GM19239 (cell line): ENCODE measurements around the gene ZDHHC7.
"Not testable (repeated sequence)": the region's sequence is repeated elsewhere in the genome, so short reads cannot be mapped to it uniquely, and the experiment has no call there.

ENCODE experiments used
- DNase-seq: peaks from one replicate; pipeline ENCODE4 v3.0.0; 2011; ENCODE audit warnings: low spot score; ENCODE audit not compliant: insufficient read length
- FAIRE-seq: peaks from 2 replicates; lab custom pipeline; 2011; peaks lifted over from hg19 to GRCh38; lab: Jason Lieb, UNC

ZDHHC7 gene

GRCh38 chr16:85045641-85046471 is 34.5 kb upstream of the ZDHHC7 start:
- FAIRE-seq (no peak), DNase-seq (no peak)

DNA sequence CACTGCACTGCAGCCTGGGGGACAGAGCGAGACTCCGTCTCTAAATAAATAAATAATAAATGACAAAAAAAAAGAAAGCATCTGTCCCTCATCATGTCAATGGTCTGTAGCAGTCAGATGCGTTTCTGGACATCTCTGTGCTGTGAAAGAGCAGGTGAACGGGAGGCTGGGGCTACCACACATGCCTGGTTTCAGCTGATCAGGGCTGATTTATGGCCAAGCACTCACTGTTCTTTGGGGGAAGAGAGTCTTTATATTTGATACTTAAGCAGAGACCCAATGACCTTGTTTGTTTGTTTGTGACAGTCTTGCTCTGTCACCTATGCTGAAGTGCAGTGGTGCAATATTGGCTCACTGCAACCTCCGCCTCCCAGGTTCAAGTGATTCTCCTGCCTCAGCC is 33.7 kb upstream of the ZDHHC7 start:
- DNase-seq (no peak), FAIRE-seq (no peak)

DNA sequence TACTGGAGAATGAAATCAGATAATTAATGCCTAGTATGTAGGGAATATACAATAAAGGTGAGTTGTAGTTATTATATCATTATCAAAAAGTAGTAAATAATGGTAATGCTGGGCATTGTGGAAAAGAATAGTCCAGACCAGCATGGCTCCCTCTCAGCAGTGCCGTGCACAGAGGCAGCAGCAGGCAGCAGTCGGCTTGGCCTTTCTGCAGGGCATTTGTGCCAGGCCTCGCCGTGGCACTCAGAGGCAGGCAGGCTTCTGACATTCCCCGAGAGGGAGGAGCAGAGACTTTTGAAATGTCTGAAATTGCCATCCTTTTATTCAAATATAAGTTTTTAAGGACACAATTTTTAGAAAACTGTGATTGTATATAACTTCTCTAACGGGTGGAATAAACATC is 31.3 kb upstream of the ZDHHC7 start:
- DNase-seq (no peak), FAIRE-seq (no peak)

DNA sequence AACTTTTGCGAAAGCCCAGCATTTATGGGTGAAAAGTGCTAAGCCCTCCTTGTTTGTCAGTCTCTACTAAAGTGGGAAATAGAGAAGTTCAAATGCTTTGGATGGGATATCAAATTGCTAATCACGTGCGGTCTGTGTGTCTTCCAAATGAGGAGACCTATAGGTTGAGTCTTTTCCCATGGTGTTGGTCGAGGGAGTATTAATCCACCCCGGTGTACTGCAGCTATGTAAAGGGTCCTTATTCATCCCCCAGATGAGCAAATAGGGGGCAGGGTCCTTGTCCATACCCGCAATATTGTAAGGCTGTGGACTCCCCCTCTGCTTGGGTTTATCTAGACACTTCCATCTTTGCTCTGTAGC is 30.8 kb upstream of the ZDHHC7 start:
- no peak for DNase-seq
- no peak for FAIRE-seq

DNA sequence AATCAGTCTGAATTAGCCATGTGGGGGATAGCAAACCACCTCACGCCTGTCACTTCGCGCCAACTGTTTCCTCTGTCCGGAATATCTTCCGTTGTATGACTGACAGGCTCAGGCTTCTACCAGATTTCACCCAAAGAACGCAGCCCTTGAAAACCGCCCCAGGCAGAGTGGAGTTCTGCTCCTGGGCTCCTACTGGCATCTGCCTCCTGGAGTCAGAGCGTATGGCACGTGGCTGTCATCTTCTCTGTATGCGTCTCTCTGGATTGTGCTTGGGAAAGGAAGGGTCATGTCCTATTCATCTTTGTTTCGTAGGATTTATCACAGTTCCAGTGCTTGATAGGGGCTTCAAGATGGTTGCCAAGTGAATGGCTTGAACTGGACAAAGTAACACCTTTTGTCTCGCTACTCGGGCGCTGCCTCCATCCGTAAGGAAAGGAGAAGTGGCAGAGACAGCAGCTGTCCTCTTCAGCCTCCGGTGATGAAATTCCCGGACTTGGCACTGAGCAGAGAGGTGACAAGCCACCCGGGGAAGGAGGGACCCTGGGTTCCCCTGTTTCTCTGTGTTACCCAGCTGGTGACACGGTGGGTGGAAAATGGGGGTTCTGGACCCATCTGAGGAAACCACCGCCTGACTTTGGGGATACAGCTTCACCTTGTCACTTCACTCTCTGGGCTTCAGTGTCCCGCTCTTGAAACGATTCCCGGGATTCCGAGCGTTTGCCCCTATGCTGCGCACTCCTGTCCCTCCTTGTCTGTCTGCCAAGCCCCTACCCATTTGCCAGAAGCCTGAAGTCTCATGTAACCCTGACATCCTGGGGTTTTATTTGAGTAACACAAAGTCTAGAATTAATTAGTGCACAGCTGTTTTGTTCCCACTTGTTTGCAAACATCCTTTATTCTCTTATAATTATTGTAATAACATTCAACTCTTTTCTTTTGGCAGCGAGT is 30.2 kb upstream of the ZDHHC7 start:
- no peak for FAIRE-seq

DNA sequence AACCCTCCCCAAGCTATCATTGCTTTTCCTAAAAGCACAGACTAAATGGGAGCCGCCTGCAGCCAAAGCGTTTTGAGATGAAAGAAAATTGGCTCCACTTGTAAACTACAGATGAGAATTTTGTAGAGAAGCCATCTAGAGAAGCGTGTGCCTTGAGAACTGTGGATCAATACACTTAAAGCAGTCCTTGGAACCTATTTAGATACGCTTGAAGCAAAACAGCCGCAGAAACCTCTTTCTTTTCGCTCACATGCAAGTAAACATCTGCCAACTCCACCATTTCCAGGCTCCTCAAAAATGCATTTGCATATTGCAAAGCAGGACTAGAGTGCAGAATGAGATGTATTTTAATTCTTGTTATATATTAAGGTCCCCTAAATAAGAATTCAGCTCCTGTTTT is 29.4 kb upstream of the ZDHHC7 start:
- no peak for FAIRE-seq

More for the DNA sequence above, 30.2 kb upstream of the ZDHHC7 start:
- no peak for DNase-seq

DNA sequence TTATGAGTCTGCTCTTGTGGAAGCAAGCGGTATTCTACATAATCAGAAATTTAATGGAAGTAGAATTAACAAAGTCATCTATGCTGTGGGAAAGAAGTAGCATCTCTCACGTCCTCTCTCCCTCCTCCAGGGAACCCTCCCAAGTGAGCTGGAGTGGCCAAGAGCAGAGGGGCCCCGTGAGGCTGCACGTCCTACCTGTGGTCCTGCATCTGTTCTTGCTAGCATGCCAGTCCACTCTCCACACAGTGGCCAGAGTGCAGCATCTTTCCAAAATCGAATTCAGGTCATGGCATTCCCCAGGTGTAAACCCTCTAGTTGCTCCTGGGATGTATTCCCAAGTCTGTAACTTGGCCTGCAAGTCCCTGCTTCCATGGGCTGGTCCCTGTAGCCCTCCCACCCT is 26.4 kb upstream of the ZDHHC7 start:
- DNase-seq = no peak
- no peak for FAIRE-seq

More for the DNA sequence above, 29.4 kb upstream of the ZDHHC7 start:
- no peak for DNase-seq

DNA sequence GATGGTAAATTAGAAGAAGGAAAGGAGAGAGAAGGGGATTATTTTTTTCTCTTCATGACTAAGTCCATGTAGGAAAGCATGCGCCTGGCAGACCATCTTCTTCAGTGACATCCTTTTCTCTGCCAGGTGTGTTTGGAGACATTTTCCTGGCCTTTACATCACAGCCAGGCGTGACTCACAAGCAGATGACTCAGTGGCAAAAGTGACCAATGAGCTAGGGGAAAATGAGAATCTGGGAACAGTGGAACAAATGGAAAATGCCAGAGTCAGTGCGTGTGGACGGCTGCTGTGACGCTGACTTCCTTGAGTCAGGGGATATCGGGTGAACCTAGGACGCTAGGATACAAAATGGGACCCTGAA is 25.7 kb upstream of the ZDHHC7 start:
- FAIRE-seq (no peak), DNase-seq (no peak)

GRCh38 chr16:85036236-85037049 is 25.1 kb upstream of the ZDHHC7 start:
- no peak for FAIRE-seq

DNA sequence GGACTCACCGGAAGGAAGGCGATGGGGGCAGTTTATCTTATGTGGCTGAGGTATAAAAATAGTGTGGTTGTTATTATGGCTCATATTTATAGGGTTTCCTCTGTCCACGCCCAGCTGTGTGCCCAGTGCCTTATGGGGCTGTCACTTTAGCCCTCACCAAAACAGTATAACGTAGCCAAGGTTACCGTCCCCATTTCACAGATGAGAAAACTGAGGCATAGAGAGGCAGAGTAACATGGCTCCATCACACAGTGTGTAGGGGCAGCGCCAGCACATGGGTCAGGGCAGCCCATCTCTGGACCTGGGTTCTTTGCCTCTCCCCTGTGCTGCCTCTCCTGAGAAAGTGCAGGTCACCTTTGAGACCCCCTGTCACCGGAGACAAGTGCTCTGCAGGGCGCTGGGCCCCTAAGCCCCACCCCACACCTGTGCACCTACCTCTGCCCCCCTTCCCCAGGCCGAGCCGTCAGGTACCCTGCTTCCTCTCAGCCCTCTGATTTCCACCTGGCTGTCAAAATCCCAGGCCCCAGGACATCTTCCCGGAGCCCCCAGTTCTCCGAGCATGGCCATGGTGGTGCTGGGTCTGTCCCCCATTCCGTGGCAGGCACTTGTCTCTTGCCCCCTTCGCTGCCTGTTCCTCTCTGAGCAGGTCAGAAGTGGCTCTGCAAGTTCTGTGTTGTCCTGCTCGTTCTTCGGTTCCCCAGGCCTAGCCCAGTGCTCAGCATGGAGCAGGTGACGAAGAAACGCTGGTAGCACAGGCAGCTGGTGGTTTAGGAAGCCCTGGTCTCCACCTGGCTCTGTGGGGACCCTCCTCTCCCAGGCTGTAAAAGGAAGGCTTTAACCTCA is 23.5 kb upstream of the ZDHHC7 start:
- DNase-seq (no peak), FAIRE-seq (no peak)

More at GRCh38 chr16:85036236-85037049, 25.1 kb upstream of the ZDHHC7 start:
- DNase-seq = no peak

DNA sequence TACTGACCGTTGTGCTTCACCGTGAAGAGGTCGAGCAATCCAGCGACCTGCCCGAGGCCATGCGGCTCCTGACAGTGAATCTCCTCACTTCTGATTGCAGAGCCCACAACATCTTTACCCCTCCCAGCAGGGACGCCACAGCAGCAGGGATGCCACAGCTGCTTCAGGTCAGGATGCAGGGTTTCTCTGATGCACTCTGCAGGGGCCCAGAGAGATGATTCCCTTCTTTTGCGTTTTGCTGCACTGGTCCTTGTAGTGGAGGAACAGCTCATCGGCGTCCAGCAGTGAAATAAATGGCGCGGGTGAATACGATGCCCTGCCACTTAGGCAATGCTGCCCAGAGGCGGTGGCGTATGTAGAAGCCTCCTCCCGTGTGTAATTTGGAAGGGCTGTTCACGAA is 21.8 kb upstream of the ZDHHC7 start:
- FAIRE-seq (no peak), DNase-seq (no peak)

DNA sequence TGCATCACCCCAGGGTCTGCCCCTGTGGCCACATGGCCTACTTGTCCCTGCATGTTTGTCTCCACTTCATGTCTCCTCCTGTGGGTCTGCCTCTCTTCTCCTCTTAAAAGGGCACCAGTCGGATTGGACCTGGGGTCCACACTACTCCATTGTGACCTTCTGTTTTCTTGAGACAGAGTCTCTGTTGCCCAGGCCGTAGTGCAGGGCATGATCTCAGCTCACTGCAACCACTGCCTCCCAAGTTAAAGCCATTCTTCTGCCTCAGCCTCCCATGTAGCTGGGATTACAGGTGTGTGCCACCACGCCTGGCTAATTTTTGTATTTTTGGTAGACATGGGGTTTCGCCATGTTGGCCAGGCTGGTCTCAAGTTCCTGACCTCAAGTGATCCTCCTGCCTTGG is 20.9 kb upstream of the ZDHHC7 start:
- FAIRE-seq, DNase-seq: not testable (repeated sequence)

DNA sequence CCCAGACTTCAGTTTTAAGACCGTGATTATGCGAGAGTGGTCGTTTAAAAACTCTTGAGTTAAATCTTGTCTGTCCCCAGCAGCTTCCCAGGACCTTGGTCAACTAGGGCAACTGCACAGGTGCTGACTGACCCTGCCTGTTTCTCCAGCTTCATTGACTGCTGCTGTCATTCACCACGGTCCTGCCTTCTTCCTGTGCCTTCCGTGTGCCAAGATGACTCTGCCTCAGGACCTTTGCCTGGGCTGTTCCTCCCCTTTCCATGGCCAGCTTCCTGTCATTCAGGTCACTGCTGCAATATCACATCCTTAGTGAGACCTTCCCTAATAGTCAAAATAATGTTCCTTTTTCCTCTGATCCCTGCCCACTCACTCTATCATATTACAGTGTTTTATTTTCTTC is 20.1 kb upstream of the ZDHHC7 start:
- no peak for DNase-seq
- no peak for FAIRE-seq

DNA sequence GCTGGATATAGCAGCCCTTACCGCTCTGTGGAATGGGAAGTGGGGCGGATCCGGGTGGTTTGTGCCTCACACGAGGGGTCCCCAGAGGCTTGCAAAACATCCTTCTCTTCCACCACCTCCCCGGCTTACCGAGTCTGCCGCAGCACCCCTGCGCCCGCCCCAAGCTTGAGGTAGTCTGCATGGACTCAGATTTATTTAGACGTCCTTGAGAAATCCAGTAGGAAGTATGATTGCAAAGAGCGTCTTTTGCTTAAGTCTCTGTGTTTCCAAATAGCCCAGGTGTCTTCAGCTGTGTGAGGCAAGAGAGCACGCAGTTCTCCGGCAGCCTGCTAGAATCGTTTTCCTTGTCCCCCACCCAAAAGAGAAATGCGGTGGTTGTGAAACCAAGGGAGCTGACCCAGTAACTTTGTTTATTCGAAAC is 18.7 kb upstream of the ZDHHC7 start:
- DNase-seq (no peak), FAIRE-seq (no peak)

DNA sequence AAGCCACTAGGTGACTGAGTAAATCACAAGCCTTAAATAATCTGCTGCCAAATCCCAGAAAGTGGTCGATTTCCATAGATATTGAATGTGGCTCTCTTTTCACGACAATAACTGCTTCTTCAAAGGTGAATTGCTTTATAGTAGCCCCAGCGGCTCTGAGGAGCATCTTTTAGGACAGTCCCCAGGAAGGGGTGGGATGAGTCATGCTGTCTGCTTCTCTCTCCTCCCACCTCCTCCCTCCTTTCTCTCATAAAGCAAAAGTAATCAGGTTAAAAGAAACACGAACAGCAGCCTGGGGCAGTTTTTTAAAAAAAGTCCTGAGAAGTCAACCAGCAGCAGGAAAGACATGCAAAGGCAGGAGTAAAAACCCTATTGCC is 18.1 kb upstream of the ZDHHC7 start:
- FAIRE-seq (peak; percentile 39), DNase-seq (peak; percentile 46)

DNA sequence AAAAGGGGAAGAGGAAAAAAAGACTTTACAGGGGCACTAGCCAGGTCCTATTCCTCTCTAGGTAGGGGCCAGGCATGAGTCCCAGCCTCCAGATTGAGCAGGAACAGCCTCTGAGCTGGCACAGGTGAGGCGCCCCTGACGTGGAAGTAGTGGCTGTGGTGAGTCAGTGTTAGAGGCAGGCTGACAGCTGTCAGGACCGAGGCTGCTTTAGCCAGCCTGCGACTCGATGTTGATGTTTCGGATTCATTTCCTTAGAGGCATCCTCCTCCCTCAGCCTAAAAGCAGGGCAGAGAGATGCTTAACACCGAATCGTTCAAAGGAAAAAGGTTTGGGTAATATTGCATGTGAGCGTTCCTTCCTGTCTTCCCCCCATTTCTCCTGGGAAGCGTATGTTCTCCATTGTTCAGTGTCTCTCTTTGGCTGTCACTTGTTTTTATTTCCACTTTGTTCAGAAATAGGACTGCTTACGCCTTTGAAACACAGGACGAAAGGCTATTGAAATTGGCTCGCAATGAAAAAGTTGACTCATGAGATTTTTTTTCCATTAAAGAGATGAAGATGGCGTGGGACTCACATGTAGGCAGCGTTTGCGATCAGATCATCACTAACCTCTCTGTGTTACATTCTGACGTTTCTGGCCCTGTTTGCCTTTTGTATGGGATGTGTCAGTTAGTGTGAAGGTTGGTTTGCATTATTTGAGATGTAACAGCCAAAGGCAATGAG is 17.5 kb upstream of the ZDHHC7 start:
- peak; percentile 31 for DNase-seq
- peak; percentile 33 for FAIRE-seq

DNA sequence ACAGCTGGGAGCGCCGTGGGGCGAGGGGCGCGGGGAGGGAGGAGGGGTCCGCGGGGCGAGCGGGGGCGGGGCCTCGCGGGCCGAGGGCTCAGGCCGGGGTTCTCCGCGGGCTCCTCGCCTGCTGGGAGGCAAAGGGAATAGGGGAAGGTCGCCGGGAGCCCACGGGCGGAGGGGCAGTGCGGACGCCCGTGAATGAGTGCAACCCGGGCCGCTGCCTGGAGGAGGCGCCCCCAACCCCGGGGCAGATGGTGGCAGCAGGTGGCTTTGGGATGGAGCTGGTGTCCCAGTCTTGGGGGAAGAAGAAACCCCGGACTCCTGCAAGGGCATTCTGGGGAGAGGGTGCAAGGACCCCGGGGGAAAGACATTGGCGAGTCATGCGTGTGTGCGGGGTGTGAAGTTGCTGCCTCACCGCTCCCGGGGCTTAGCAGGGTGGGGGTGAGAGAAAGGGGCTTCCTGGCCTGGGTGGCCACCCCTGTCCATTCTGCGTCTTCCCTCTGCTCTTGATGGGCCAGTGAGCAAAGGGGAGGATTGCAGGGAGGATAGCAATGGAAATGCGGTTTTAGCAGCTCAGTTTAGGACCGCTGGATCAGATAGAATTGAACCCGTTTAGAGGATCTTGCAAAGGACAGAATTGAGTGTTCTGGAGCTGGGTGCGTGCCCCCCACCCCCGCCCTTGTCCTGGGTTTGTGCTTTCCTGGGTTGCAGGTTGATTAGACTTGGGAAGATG is 16.8 kb upstream of the ZDHHC7 start:
- DNase-seq = no peak

DNA sequence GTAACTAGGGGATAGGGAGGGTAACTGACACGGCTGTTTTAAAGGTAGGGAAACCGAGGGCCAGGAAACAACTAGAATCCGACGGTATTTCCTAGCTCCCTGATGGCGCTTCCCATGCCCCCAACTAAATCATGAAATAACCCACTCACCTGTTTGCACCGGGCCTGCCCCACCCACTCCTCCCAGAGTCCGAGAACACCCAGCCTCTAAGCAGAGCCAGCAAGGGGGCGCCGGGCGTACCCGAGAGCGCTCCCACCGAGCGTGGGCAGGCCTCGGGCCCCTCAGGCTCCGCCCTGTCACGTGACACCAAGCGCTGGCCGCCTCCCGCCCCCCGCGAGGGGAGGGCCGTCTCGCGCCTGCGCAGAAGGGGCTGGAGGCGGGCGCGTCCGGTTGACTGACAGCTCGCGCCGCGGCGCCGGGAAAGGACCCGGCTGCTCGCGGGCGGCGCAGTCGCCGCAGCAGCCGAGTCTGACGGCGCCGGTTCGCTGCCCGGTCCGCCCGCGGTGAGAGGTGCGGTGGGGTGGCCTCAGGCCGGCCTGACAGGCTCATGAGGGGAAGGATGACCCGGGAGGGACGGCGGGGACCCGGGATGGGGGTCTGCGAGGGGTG is 16.1 kb upstream of the ZDHHC7 start, which contains the start of gene KIAA0513:
Gene KIAA0513 (plus strand): TSS at position 447 of the 609 bp plus-strand sequence. CDS start 39,277 bp downstream, outside the sequence.
- DNase-seq = peak; percentile 94
- FAIRE-seq = peak; percentile 85

More for the DNA sequence above, 16.8 kb upstream of the ZDHHC7 start:
- no peak for FAIRE-seq
